GM12878 (cell line): ENCODE results near the gene KTN1. TPM values are rescaled to one million over a fixed set of nuclear protein-coding genes. Genes with fewer than 3 reads are reported as not detected.

Experiments used
- ATAC-seq: fragments of 200-7000 bp; cut with Tn5 transposase; 3 replicates; pipeline ENCODE4 v1.9.1; 2020; ENCODE audit warnings: mild to moderate bottlenecking, moderate library complexity
- BruUV-seq: library from RNA; stranded (reverse); fragments of 400-500 nt; replicated peaks from 2 replicates; lab custom pipeline; 2021; lab: Mats Ljungman, UMichigan
- CTCF ChIA-PET: fragments of 300-600 bp; sonication (Branson Sonifier 250); formaldehyde crosslinking; extraction: SDS; loops from one replicate; lab custom pipeline; 2021; ENCODE audit warnings: inconsistent platforms; lab: Yijun Ruan, JAX
- POLR2A ChIA-PET: fragments of 350-600 bp; formaldehyde crosslinking; extraction: SDS; loops from one replicate; lab custom pipeline; 2021; ENCODE audit warnings: inconsistent platforms; lab: Charles Lee
- RAD21 ChIA-PET: fragments of 300-600 bp; sonication (Branson Sonifier 250); formaldehyde crosslinking; loops from one replicate; lab custom pipeline; 2023; ENCODE audit warnings: antibody characterized with exemption; ENCODE audit not compliant: unreplicated experiment; lab: Charles Lee
- SMC1A ChIA-PET: fragments of 300-600 bp; sonication (Branson Sonifier 250); formaldehyde crosslinking; loops from one replicate; lab custom pipeline; 2023; ENCODE audit not compliant: unreplicated experiment, uncharacterized antibody; lab: Charles Lee
- DNase-seq: peaks from one replicate; pipeline ENCODE4 v3.0.0-alpha.2; 2011; ENCODE audit warnings: low read depth, low spot score
- FAIRE-seq: peaks from 3 replicates; lab custom pipeline; 2011; peaks lifted over from hg19 to GRCh38; lab: Jason Lieb, UNC
- H2AFZ ChIP-seq: 2 replicates; pipeline ENCODE4 v1.6.0; 2011; ENCODE audit warnings: low read depth, low read length, control low read depth; ENCODE audit not compliant: control insufficient read depth
- H3K27ac ChIP-seq: 2 replicates; pipeline ENCODE4 v1.5.1; 2011; ENCODE audit warnings: control low read depth; ENCODE audit not compliant: control insufficient read depth, insufficient read depth
- H3K27me3 ChIP-seq, 2 experiments: replicated peaks in 1 of 2; 2 replicates each; pipeline versions ENCODE4 v1.6.0 to v1.6.1; 2011; ENCODE audit warnings: low read length in 1 of 2; ENCODE audit not compliant: control insufficient read depth in 2 of 2, insufficient read depth in 2 of 2
- H3K36me3 ChIP-seq, 2 experiments: 2 replicates each; pipeline ENCODE4 v1.5.1; 2011; ENCODE audit warnings: low read length in 1 of 2; ENCODE audit not compliant: control insufficient read depth in 2 of 2, insufficient read depth in 2 of 2
- H3K4me1 ChIP-seq: 2 replicates; pipeline ENCODE4 v1.6.1; 2011; ENCODE audit warnings: mild to moderate bottlenecking, low read length, moderate library complexity, mixed read lengths; ENCODE audit not compliant: control insufficient read depth, insufficient read depth
- H3K4me2 ChIP-seq: 2 replicates; pipeline ENCODE4 v1.6.0; 2011; ENCODE audit warnings: control low read depth; ENCODE audit not compliant: control insufficient read depth, insufficient read depth
- H3K4me3 ChIP-seq: fragments of 200-600 bp; sonication (generic); 2 replicates; pipeline ENCODE4 v1.5.1; 2016
- H3K79me2 ChIP-seq: 2 replicates; pipeline ENCODE4 v1.6.0; 2011; ENCODE audit warnings: low read length; ENCODE audit not compliant: control insufficient read depth, insufficient read depth
- H3K9ac ChIP-seq: 2 replicates; pipeline ENCODE4 v1.8.0; 2011; ENCODE audit warnings: low read length, control low read depth, mixed read lengths; ENCODE audit not compliant: control insufficient read depth, insufficient read depth
- H3K9me3 ChIP-seq: replicated peaks from 3 replicates; pipeline ENCODE4 v1.5.1; 2011; ENCODE audit warnings: mild to moderate bottlenecking, low read length; ENCODE audit not compliant: control insufficient read depth, insufficient read depth
- H4K20me1 ChIP-seq: 2 replicates; pipeline ENCODE4 v1.6.0; 2011; ENCODE audit not compliant: control insufficient read depth, insufficient read depth
- BRCA1 ChIP-seq: IDR thresholded peaks from 2 replicates; pipeline ENCODE4 v1.6.1; 2011; ENCODE audit warnings: low read depth, low read length, improper control_type of control experiment
- DPF2 ChIP-seq: fragments of 450-650 bp; IDR thresholded peaks from 2 replicates; pipeline ENCODE4 v1.6.1; 2017; ENCODE audit warnings: mild to moderate bottlenecking
- SMARCA5 ChIP-seq: fragments of 450-650 bp; IDR thresholded peaks from 2 replicates; pipeline ENCODE4 v1.6.1; 2017; ENCODE audit warnings: mild to moderate bottlenecking
- TARDBP ChIP-seq: IDR thresholded peaks from 2 replicates; pipeline ENCODE4 v1.6.1; 2016; ENCODE audit warnings: borderline replicate concordance
- TCF12 ChIP-seq: IDR thresholded peaks from 2 replicates; pipeline ENCODE4 v1.6.1; 2011; ENCODE audit warnings: low read depth, mild to moderate bottlenecking, low read length
- TCF3 ChIP-seq: IDR thresholded peaks from 2 replicates; pipeline ENCODE4 v1.6.1; 2012; ENCODE audit warnings: low read depth, mild to moderate bottlenecking, low read length, borderline replicate concordance; ENCODE audit not compliant: insufficient read depth
- ZNF622 ChIP-seq: fragments of 450-650 bp; IDR thresholded peaks from 2 replicates; pipeline ENCODE4 v1.6.1; 2017; ENCODE audit warnings: mild to moderate bottlenecking, inconsistent platforms
- WGBS: methylation state at CpG from one replicate; pipeline ENCODE4 v1.1.6; 2016; ENCODE audit warnings: low lambda C conversion rate; ENCODE audit not compliant: insufficient replicate concordance, insufficient coverage; ENCODE audit errors: missing lambda C conversion rate; 5-methylcytosine and 5-hydroxymethylcytosine counted together
- in situ Hi-C: fragments of 300-500 bp; cut with MboI; formaldehyde crosslinking; loops from 9 replicates; pipeline ENCODE4 v1.14.3; 2018; ENCODE audit warnings: mixed read lengths
- intact Hi-C: fragments of 100-400 bp; cut with micrococcal nuclease; formaldehyde crosslinking; loops from one replicate; pipeline ENCODE4 v1.14.2; 2022; ENCODE audit not compliant: unreplicated experiment
- polyA plus RNA-seq, 11 experiments: library from polyadenylated mRNA; depleted of rRNA in 4 of 11; unstranded in 6 of 11; stranded (reverse) in 5 of 11; fragments of >200 nt; fragmentation: Nextera tagmentation in 4 of 11; fragmentation: Illumina TruSeq in 1 of 11; extraction: Ambion mirVana in 4 of 11; extraction: Trizol in 1 of 11; gene quantifications; 1 replicate in 1 of 11; 2 replicates in 10 of 11; pipeline versions ENCODE4 v1.2.1 to v1.2.3, GENCODE V29; 2011 to 2016; ENCODE audit warnings: inconsistent platforms in 2 of 11, missing spikeins in 2 of 11, low read depth in 1 of 11
- total RNA-seq, 4 experiments: library from RNA; depleted of rRNA in 3 of 4; stranded (reverse); fragments of >200 nt in 3 of 4; fragmentation: Illumina TruSeq in 1 of 4; extraction: Trizol in 1 of 4; gene quantifications; 2 replicates each; pipeline versions ENCODE4 v1.2.1 to v1.2.3, GENCODE V29; 2013 to 2021
- TF ChIP-seq, protein P1 (sequence below): fragments of 450-650 bp; formaldehyde crosslinking; IDR thresholded peaks from 2 replicates; pipeline ENCODE4 v1.4.0; 2022; ENCODE audit warnings: mild to moderate bottlenecking, moderate library complexity
- TF ChIP-seq, protein P2 (sequence below): fragments of 450-650 bp; IDR thresholded peaks from 2 replicates; pipeline ENCODE4 v1.6.1; 2018; ENCODE audit warnings: borderline replicate concordance, mild to moderate bottlenecking; ENCODE audit not compliant: partially characterized antibody
- TF ChIP-seq, protein P3 (sequence below): fragments of 450-650 bp; IDR thresholded peaks from 2 replicates; pipeline ENCODE4 v1.6.1; 2017; ENCODE audit warnings: borderline replicate concordance
- TF ChIP-seq, protein P4 (sequence below): fragments of 450-650 bp; formaldehyde crosslinking; IDR thresholded peaks from 2 replicates; pipeline ENCODE4 v1.4.0; 2020; ENCODE audit warnings: mild to moderate bottlenecking, moderate library complexity

The KTN1 gene
- total and polyA plus RNA-seq, 10 of the 15 experiments (the other 5 are each of a cell fraction or from before 2014, with no cell fraction given), result 50.6 to 154 (median 84.2) TPM

DNA sequence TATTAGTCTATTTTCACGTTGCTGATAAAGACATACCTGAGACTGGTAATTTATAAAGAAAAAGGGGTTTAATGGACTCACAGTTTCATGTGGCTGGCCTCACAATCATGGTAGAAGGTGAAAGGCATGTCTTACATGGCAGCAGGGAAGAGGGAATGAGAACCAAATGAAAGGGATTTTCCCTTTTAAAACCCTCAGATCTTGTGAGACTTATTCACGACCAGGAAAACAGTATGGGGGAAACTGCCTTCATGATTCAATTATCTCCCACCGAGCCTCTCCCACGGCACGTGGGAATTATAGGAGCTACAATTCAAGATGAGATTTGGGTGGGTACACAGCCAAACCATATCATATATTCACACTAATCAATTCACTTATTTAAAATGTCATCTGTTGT lies 41.4 kb downstream of the KTN1 start (continued):
- TF ChIP-seq, protein P1, sequence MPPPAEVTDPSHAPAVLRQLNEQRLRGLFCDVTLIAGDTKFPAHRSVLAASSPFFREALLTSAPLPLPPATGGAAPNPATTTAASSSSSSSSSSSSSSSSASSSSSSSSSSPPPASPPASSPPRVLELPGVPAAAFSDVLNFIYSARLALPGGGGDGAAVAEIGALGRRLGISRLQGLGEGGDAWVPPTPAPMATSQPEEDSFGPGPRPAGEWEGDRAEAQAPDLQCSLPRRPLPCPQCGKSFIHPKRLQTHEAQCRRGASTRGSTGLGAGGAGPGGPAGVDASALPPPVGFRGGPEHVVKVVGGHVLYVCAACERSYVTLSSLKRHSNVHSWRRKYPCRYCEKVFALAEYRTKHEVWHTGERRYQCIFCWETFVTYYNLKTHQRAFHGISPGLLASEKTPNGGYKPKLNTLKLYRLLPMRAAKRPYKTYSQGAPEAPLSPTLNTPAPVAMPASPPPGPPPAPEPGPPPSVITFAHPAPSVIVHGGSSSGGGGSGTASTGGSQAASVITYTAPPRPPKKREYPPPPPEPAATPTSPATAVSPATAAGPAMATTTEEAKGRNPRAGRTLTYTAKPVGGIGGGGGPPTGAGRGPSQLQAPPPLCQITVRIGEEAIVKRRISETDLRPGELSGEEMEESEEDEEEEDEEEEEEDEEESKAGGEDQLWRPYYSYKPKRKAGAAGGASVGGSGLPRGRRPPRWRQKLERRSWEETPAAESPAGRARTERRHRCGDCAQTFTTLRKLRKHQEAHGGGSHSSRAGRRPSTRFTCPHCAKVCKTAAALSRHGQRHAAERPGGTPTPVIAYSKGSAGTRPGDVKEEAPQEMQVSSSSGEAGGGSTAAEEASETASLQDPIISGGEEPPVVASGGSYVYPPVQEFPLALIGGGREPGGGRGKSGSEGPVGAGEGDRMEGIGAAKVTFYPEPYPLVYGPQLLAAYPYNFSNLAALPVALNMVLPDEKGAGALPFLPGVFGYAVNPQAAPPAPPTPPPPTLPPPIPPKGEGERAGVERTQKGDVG (CRISPR knock-in tag), result no peak
- no peak for TF ChIP-seq SMARCA5
- no peak for TF ChIP-seq TCF12

DNA sequence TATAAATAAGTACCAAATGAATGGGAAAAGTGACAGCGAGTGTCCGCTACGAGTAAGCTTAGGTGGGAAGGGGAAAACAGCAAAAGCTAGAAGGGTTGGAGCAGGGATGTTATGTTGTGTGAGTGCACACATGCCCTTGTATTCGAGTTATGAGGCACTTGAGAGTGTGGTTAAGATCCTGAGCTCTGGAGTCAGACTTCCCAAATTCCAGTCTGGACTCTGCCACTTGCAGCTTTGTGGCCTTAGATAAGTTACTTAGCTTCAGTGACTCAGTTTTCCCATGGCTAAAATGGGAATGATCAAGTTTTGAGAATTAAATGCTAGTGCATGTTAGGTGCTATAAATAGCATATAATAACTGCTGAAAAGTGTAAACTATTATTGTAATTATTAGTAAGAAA lies 44.9 kb downstream of the KTN1 start:
- ChIA-PET CTCF (interaction anchor here (0.5 to 1.4 kb wide), 3 partner anchors 100 to 181 kb away, joined by 3 to 4 read pairs (median 4); no protein-coding TSS in a partner anchor), POLR2A (no interaction called here), RAD21 (interaction anchor here (1.1 to 1.3 kb wide), 2 partner anchors 9 to 19 kb away, joined by 3 to 4 read pairs; no protein-coding TSS in a partner anchor), SMC1A (interaction anchor here (0.9 to 1.1 kb wide), 3 partner anchors 25 to 179 kb away, joined by 3 to 5 read pairs (median 4); no protein-coding TSS in a partner anchor)
- no peak overlapping the region for H3K27ac ChIP-seq
- intact Hi-C loops (no loop called here), in situ Hi-C loops (no loop called here)
- 100% methylated on average over 4 of the region's 4 CpGs for WGBS
- H3K9me3 ChIP-seq, result peaks cover 5% of the 10 kb centered on the region; the same call in 2 of the 3 replicates
- H3K4me3 ChIP-seq, result no peak overlapping the region
- no peaks in the 10 kb centered on the region for H3K27me3 ChIP-seq
- DNase-seq, result no peak
- FAIRE-seq, result no peak
- H4K20me1 ChIP-seq, result no peaks in the 10 kb centered on the region
- H3K4me1 ChIP-seq, result no peaks in the 10 kb centered on the region
- no peak for ATAC-seq
- BruUV-seq, result no TSS peak
- no peaks in the 10 kb centered on the region for H3K79me2 ChIP-seq
- H3K36me3 ChIP-seq, result peaks cover 8 to 29% of the 10 kb centered on the region in 2 experiments
- no peak overlapping the region for H3K4me2 ChIP-seq
- H3K9ac ChIP-seq, result no peak overlapping the region
- H2AFZ ChIP-seq, result no peak overlapping the region
- TF ChIP-seq BRCA1 (no peak), TCF3 (no peak), TARDBP (no peak), DPF2 (no peak), ZNF622 (no peak)
- TF ChIP-seq, protein P2, sequence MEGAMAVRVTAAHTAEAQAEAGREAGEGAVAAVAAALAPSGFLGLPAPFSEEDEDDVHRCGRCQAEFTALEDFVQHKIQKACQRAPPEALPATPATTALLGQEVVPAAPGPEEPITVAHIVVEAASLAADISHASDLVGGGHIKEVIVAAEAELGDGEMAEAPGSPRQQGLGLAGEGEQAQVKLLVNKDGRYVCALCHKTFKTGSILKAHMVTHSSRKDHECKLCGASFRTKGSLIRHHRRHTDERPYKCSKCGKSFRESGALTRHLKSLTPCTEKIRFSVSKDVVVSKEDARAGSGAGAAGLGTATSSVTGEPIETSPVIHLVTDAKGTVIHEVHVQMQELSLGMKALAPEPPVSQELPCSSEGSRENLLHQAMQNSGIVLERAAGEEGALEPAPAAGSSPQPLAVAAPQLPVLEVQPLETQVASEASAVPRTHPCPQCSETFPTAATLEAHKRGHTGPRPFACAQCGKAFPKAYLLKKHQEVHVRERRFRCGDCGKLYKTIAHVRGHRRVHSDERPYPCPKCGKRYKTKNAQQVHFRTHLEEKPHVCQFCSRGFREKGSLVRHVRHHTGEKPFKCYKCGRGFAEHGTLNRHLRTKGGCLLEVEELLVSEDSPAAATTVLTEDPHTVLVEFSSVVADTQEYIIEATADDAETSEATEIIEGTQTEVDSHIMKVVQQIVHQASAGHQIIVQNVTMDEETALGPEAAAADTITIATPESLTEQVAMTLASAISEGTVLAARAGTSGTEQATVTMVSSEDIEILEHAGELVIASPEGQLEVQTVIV, result no peak
- TF ChIP-seq, protein P3, sequence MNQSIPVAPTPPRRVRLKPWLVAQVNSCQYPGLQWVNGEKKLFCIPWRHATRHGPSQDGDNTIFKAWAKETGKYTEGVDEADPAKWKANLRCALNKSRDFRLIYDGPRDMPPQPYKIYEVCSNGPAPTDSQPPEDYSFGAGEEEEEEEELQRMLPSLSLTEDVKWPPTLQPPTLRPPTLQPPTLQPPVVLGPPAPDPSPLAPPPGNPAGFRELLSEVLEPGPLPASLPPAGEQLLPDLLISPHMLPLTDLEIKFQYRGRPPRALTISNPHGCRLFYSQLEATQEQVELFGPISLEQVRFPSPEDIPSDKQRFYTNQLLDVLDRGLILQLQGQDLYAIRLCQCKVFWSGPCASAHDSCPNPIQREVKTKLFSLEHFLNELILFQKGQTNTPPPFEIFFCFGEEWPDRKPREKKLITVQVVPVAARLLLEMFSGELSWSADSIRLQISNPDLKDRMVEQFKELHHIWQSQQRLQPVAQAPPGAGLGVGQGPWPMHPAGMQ, result no peak
- TF ChIP-seq, protein P4, sequence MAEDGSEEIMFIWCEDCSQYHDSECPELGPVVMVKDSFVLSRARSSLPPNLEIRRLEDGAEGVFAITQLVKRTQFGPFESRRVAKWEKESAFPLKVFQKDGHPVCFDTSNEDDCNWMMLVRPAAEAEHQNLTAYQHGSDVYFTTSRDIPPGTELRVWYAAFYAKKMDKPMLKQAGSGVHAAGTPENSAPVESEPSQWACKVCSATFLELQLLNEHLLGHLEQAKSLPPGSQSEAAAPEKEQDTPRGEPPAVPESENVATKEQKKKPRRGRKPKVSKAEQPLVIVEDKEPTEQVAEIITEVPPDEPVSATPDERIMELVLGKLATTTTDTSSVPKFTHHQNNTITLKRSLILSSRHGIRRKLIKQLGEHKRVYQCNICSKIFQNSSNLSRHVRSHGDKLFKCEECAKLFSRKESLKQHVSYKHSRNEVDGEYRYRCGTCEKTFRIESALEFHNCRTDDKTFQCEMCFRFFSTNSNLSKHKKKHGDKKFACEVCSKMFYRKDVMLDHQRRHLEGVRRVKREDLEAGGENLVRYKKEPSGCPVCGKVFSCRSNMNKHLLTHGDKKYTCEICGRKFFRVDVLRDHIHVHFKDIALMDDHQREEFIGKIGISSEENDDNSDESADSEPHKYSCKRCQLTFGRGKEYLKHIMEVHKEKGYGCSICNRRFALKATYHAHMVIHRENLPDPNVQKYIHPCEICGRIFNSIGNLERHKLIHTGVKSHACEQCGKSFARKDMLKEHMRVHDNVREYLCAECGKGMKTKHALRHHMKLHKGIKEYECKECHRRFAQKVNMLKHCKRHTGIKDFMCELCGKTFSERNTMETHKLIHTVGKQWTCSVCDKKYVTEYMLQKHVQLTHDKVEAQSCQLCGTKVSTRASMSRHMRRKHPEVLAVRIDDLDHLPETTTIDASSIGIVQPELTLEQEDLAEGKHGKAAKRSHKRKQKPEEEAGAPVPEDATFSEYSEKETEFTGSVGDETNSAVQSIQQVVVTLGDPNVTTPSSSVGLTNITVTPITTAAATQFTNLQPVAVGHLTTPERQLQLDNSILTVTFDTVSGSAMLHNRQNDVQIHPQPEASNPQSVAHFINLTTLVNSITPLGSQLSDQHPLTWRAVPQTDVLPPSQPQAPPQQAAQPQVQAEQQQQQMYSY, result no peak
